Measurements from ENCODE around the gene OR13J1. TPM values are rescaled to one million over a fixed set of nuclear protein-coding genes. Genes with fewer than 3 reads are reported as not detected.

Gene OR13J1
- total and polyA plus RNA-seq, 5 donors from 2014 or later, result not detected

DNA sequence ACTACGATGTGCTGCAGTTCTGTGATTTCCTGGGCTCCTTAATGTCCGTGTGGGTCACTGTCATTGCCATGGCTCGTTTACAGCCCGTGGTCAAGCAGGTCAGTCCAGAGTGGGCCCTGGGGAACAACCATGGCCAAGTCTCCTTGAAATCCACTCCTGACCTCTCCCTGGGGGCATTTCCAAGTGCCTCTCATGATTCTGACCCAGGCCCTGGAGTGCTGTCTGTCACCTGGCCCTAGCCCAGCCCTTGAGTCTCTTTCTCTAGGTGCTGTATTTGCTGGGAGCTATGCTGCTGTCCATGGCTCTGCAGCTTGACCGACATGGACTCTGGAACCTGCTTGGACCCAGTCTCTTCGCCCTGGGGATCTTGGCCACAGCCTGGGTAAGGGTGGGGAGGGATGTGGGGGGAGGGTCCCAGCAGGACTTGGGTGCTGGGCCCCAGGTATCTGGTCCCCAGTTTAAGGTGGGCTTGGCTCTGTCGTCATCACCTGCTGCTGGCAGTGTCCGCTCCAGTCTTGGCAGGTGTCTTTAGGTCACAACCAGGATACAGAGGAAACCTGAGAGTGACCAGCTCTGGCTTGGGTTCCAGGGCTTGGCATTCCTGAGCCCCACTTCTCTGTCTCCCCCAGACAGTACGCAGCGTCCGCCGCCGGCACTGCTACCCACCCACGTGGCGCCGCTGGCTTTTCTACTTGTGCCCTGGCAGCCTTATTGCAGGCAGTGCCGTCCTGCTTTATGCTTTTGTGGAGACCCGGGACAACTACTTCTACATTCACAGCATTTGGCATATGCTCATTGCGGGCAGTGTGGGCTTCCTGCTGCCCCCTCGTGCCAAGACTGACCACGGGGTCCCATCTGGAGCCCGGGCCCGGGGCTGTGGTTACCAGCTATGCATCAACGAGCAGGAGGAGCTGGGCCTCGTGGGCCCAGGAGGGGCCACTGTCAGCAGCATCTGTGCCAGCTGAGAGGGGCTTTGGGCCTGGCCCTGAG is 17.0 kb downstream of the OR13J1 start:
- peak overlapping the region in 1 of 3 donors; percentile 15 for H3K27ac Mint-ChIP-seq
- no peak for DNase-seq
- peaks cover under 1% of the 10 kb centered on the region for H3K36me3 Mint-ChIP-seq

GRCh38 chr9:35852267-35852815 is 17.9 kb downstream of the OR13J1 start:
- H3K27me3 ChIP-seq (ENCODE audit: control insufficient read depth, insufficient read depth, low read length), result peaks cover 5% of the 10 kb centered on the region
- no peaks in the 10 kb centered on the region for H3K4me1 ChIP-seq (ENCODE audit: control insufficient read depth, insufficient read depth, low read length, poor library complexity, severe bottlenecking)
- peaks cover 11% of the 10 kb centered on the region for H3K27me3 Mint-ChIP-seq
- H3K27ac Mint-ChIP-seq, result no peak overlapping the region
- no peak overlapping the region for H3K4me3 Mint-ChIP-seq
- H3K9me3 Mint-ChIP-seq, result no peaks in the 10 kb centered on the region
- no peaks in the 10 kb centered on the region for H3K9me3 ChIP-seq (ENCODE audit: control insufficient read depth in 2 of 2, low read length in 2 of 2)
- ATAC-seq (ENCODE audit: low read depth in 2 of 2), result no peak
- H3K4me1 Mint-ChIP-seq, result peaks cover 0 to 3% (median under 1%) of the 10 kb centered on the region in 4 donors
- peaks cover 9% of the 10 kb centered on the region for H3K36me3 Mint-ChIP-seq
- no peak overlapping the region for H3K27ac ChIP-seq (ENCODE audit: insufficient read depth, low read length, poor library complexity, severe bottlenecking)
- no peak for DNase-seq
- H3K36me3 ChIP-seq (ENCODE audit: control insufficient read depth, insufficient read depth, low read length), result no peaks in the 10 kb centered on the region
- no peak overlapping the region for H3K4me3 ChIP-seq (ENCODE audit: low read depth, low read length)

More for the DNA sequence above, 17.0 kb downstream of the OR13J1 start:
- H3K4me1 ChIP-seq (ENCODE audit: control insufficient read depth, insufficient read depth, low read length, poor library complexity, severe bottlenecking), result no peaks in the 10 kb centered on the region
- Mint-ChIP-seq H3K4me1 (peaks cover 0 to 3% (median 1%) of the 10 kb centered on the region in 4 donors), H3K27me3 (peaks cover 11% of the 10 kb centered on the region), H3K4me3 (no peak overlapping the region), H3K9me3 (no peaks in the 10 kb centered on the region)
- H3K9me3 ChIP-seq (ENCODE audit: control insufficient read depth in 2 of 2, low read length in 2 of 2), result no peaks in the 10 kb centered on the region
- ATAC-seq (ENCODE audit: low read depth in 2 of 2), result no peak
- no peak overlapping the region for H3K4me3 ChIP-seq (ENCODE audit: low read depth, low read length)
- no peak overlapping the region for H3K27ac ChIP-seq (ENCODE audit: insufficient read depth, low read length, poor library complexity, severe bottlenecking)
- H3K36me3 ChIP-seq (ENCODE audit: control insufficient read depth, insufficient read depth, low read length), result no peaks in the 10 kb centered on the region
- peaks cover 5% of the 10 kb centered on the region for H3K27me3 ChIP-seq (ENCODE audit: control insufficient read depth, insufficient read depth, low read length)

DNA sequence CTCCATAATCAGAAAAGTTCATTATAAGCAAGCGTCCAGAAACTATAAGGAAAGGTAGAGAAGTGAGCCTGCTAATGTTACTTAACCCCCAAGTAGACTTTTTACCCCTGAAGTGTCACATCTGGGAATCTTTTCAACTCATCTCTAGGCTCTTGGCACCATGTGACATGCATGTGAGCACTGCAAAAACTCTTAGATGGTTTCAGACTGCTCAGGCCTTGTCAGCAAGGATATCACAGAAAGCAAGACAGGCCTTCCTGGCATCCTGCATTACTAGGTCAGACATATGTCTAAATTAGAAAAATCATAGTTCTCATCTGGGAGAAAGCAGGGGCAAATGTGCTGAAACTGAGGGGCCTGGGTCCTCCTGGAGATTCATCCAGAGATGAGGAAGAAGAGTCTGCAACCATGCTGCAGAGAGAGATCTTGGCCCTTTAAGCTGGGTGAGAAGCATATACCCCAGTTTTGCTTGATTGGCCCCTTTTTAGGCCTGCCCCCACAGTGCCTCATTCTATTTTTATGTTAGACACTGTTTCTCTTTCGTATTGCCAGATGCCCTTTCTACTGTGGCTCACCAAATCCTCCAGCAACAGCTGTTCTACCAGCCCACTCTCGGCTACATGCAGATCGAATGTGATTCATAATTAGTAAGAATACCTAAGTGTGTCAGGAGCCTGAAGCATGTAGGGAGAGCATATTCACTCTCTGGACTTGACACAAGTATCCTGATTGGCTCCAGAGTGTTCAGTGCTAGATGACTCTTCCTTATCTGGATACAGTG is 22.2 kb downstream of the OR13J1 start:
- ATAC-seq (ENCODE audit: low read depth in 2 of 2) (peak; percentile 41 to 61), DNase-seq (peak in 1 of 3 donors; percentile 39)
- no peaks in the 10 kb centered on the region for H3K9me3 ChIP-seq (ENCODE audit: control insufficient read depth in 2 of 2, low read length in 2 of 2)
- no peaks in the 10 kb centered on the region for H3K4me1 ChIP-seq (ENCODE audit: control insufficient read depth, insufficient read depth, low read length, poor library complexity, severe bottlenecking)
- Mint-ChIP-seq H3K9me3 (no peaks in the 10 kb centered on the region), H3K27me3 (no peaks in the 10 kb centered on the region), H3K36me3 (peaks cover 14% of the 10 kb centered on the region), H3K4me1 (peaks cover 0 to 22% (median 21%) of the 10 kb centered on the region in 4 donors), H3K27ac (peak overlapping the region in 1 of 3 donors; percentile 57), H3K4me3 (no peak overlapping the region)
- H3K27me3 ChIP-seq (ENCODE audit: control insufficient read depth, insufficient read depth, low read length), result peaks cover 5% of the 10 kb centered on the region
- no peaks in the 10 kb centered on the region for H3K36me3 ChIP-seq (ENCODE audit: control insufficient read depth, insufficient read depth, low read length)
- H3K4me3 ChIP-seq (ENCODE audit: low read depth, low read length), result no peak overlapping the region
- H3K27ac ChIP-seq (ENCODE audit: insufficient read depth, low read length, poor library complexity, severe bottlenecking), result no peak overlapping the region

GRCh38 chr9:35845824-35846771 is 24.1 kb downstream of the OR13J1 start:
- no peak overlapping the region for H3K4me3 Mint-ChIP-seq
- H3K36me3 Mint-ChIP-seq, result peaks cover 14% of the 10 kb centered on the region
- Histone ChIP-seq H3K4me1 (ENCODE audit: control insufficient read depth, insufficient read depth, low read length, poor library complexity, severe bottlenecking) (peaks cover 2% of the 10 kb centered on the region), H3K27me3 (ENCODE audit: control insufficient read depth, insufficient read depth, low read length) (no peaks in the 10 kb centered on the region), H3K36me3 (ENCODE audit: control insufficient read depth, insufficient read depth, low read length) (no peaks in the 10 kb centered on the region), H3K9me3 (ENCODE audit: control insufficient read depth in 2 of 2, low read length in 2 of 2) (no peaks in the 10 kb centered on the region), H3K4me3 (ENCODE audit: low read depth, low read length) (no peak overlapping the region), H3K27ac (ENCODE audit: insufficient read depth, low read length, poor library complexity, severe bottlenecking) (no peak overlapping the region)
- ATAC-seq (ENCODE audit: low read depth in 2 of 2) (no peak), DNase-seq (no peak)
- H3K9me3 Mint-ChIP-seq, result no peaks in the 10 kb centered on the region
- no peaks in the 10 kb centered on the region for H3K27me3 Mint-ChIP-seq
- peak overlapping the region in 1 of 3 donors; percentile 57 for H3K27ac Mint-ChIP-seq
- peaks cover 0 to 25% (median 21%) of the 10 kb centered on the region in 4 donors for H3K4me1 Mint-ChIP-seq

DNA sequence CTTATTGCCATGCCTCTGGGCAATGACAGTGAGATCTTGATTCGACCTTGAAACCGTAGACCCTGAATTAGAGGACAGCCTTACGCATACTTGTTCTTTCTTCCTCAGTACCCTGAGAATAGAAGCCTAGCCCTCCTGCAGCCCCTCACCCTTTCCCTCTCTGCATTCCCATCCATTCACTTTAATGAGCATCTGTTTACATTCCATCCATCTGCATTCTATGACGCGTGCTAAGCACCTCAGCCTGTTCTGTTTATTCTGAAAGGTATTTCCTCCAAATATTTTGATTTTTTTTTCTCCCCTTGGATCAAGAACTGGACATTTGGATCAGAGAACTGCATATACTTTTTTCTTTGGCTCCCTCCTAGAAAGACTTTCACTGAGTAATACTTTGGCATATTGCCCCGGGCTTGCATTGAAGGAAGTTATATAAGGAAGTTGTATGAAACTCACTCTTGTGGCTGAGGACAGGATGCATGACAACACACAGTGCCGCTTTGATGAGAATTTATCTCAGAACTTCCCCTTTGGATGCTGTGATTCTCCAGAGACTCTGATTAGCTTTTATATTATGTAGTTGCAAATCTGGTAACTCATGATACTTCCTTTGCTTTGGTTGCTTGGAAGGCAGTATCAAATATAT is 25.5 kb downstream of the OR13J1 start:
- Histone ChIP-seq H3K36me3 (ENCODE audit: control insufficient read depth, insufficient read depth, low read length) (no peaks in the 10 kb centered on the region), H3K9me3 (ENCODE audit: control insufficient read depth in 2 of 2, low read length in 2 of 2) (no peaks in the 10 kb centered on the region), H3K4me3 (ENCODE audit: low read depth, low read length) (no peak overlapping the region), H3K27ac (ENCODE audit: insufficient read depth, low read length, poor library complexity, severe bottlenecking) (no peak overlapping the region), H3K4me1 (ENCODE audit: control insufficient read depth, insufficient read depth, low read length, poor library complexity, severe bottlenecking) (peaks cover 2% of the 10 kb centered on the region), H3K27me3 (ENCODE audit: control insufficient read depth, insufficient read depth, low read length) (no peaks in the 10 kb centered on the region)
- Mint-ChIP-seq H3K36me3 (peaks cover 14% of the 10 kb centered on the region), H3K4me3 (no peak overlapping the region), H3K27me3 (no peaks in the 10 kb centered on the region), H3K27ac (peak overlapping the region; percentile 1 to 72 (median 20)), H3K4me1 (peaks cover 0 to 25% (median 21%) of the 10 kb centered on the region in 4 donors), H3K9me3 (no peaks in the 10 kb centered on the region)
- DNase-seq (peak in 2 of 3 donors; percentile 26 to 44), ATAC-seq (ENCODE audit: low read depth in 2 of 2) (peak; percentile 67 to 71)

DNA sequence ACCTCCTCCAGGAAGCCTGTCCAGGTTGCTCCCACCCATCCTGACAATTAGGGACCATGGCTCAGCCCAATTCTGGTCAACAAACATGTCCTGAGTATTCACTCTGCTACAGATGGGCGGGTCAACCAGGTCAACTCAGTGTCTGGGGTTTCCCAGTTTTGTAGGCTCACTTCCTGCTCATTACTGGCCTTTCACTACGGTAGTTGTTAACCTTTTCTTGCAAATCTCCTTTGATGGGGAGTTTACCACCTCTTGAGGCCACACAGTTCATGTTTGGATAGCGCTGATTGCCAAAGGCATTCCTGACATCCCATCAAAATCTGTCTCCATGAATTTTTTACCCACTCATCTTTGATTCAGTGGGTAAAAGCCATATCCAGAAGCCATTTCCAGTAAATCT is 27.4 kb downstream of the OR13J1 start:
- no peaks in the 10 kb centered on the region for H3K27me3 Mint-ChIP-seq
- peaks cover 0 to 25% (median 21%) of the 10 kb centered on the region in 4 donors for H3K4me1 Mint-ChIP-seq
- Histone ChIP-seq H3K27ac (ENCODE audit: insufficient read depth, low read length, poor library complexity, severe bottlenecking) (no peak overlapping the region), H3K9me3 (ENCODE audit: control insufficient read depth in 2 of 2, low read length in 2 of 2) (no peaks in the 10 kb centered on the region), H3K27me3 (ENCODE audit: control insufficient read depth, insufficient read depth, low read length) (no peaks in the 10 kb centered on the region), H3K4me1 (ENCODE audit: control insufficient read depth, insufficient read depth, low read length, poor library complexity, severe bottlenecking) (peaks cover 2% of the 10 kb centered on the region), H3K36me3 (ENCODE audit: control insufficient read depth, insufficient read depth, low read length) (no peaks in the 10 kb centered on the region), H3K4me3 (ENCODE audit: low read depth, low read length) (no peak overlapping the region)
- no peak overlapping the region for H3K4me3 Mint-ChIP-seq
- no peaks in the 10 kb centered on the region for H3K9me3 Mint-ChIP-seq
- DNase-seq, result no peak
- ATAC-seq (ENCODE audit: low read depth in 2 of 2), result no peak
- no peak overlapping the region for H3K27ac Mint-ChIP-seq
- peaks cover 10% of the 10 kb centered on the region for H3K36me3 Mint-ChIP-seq
